CD4-positive, alpha-beta T cell (primary cell): ENCODE data around the gene PITX3. TPM values are rescaled to one million over a fixed set of nuclear protein-coding genes. Genes with fewer than 3 reads are reported as not detected.
"Not testable (repeated sequence)": the region's sequence is repeated elsewhere in the genome, so short reads cannot be mapped to it uniquely, and the experiment has no call there.

Experiments used
- ATAC-seq: fragments of 200-7000 bp; cut with Tn5 transposase; one replicate; pipeline ENCODE4 v1.10.0; 2022; ENCODE audit warnings: mild to moderate bottlenecking; ENCODE audit not compliant: poor library complexity
- CTCF ChIA-PET: fragments of 350-600 bp; sonication (Branson Sonifier 250); formaldehyde crosslinking; loops from one replicate; lab custom pipeline; 2021; ENCODE audit warnings: antibody characterized with exemption, inconsistent platforms; lab: Charles Lee
- POLR2A ChIA-PET: fragments of 350-600 bp; sonication (Branson Sonifier 250); formaldehyde crosslinking; loops from one replicate; lab custom pipeline; 2021; ENCODE audit warnings: antibody characterized with exemption, inconsistent platforms; lab: Charles Lee
- DNase-seq, 14 experiments: peaks; one replicate each; pipeline ENCODE4 v3.0.0-alpha.2; 2013 to 2020; ENCODE audit warnings: mixed read lengths in 2 of 14
- H3K27ac ChIP-seq, 2 donors: one replicate each; pipeline versions ENCODE4 v1.5.1 to v1.7.0; 2013; ENCODE audit warnings: low read length in 2 of 2, low read depth in 1 of 2, mild to moderate bottlenecking in 1 of 2
- H3K27me3 ChIP-seq, 2 experiments: 1 replicate in 1 of 2; 2 replicates in 1 of 2; pipeline versions ENCODE4 v1.6.1 to v1.7.0; 2013; ENCODE audit warnings: low read length in 2 of 2, control low read depth in 1 of 2, mild to moderate bottlenecking in 1 of 2, moderate library complexity in 1 of 2; ENCODE audit not compliant: insufficient read depth in 2 of 2, control insufficient read depth in 1 of 2
- H3K36me3 ChIP-seq: one replicate; pipeline ENCODE4 v1.6.1; 2013; ENCODE audit warnings: low read length, control low read depth; ENCODE audit not compliant: insufficient read depth
- H3K4me1 ChIP-seq: one replicate; pipeline ENCODE4 v1.6.1; 2013; ENCODE audit warnings: low read length, control low read depth; ENCODE audit not compliant: insufficient read depth
- H3K4me3 ChIP-seq: one replicate; pipeline ENCODE4 v1.5.1; 2013; ENCODE audit warnings: mild to moderate bottlenecking, low read length, moderate library complexity
- H3K9me3 ChIP-seq, 2 experiments: 1 replicate in 1 of 2; 2 replicates in 1 of 2; pipeline versions ENCODE4 v1.6.1 to v1.7.0; 2013; ENCODE audit warnings: low read length in 2 of 2, mild to moderate bottlenecking in 2 of 2, control low read depth in 1 of 2, moderate library complexity in 1 of 2; ENCODE audit not compliant: control insufficient read depth in 1 of 2, insufficient read depth in 1 of 2
- H3K27ac Mint-ChIP-seq: one replicate; pipeline ENCODE4 v1.8.0; 2020; ENCODE audit warnings: mixed read lengths
- H3K27me3 Mint-ChIP-seq: one replicate; pipeline ENCODE4 v1.8.0; 2021; ENCODE audit warnings: mixed read lengths
- H3K36me3 Mint-ChIP-seq: one replicate; pipeline ENCODE4 v1.8.0; 2021; ENCODE audit warnings: low read depth, mixed read lengths
- H3K4me1 Mint-ChIP-seq: one replicate; pipeline ENCODE4 v1.8.0; 2021; ENCODE audit warnings: low read depth, mixed read lengths
- H3K4me3 Mint-ChIP-seq: one replicate; pipeline ENCODE4 v1.8.0; 2020; ENCODE audit warnings: mild to moderate bottlenecking, mixed read lengths
- H3K9me3 Mint-ChIP-seq: one replicate; pipeline ENCODE4 v1.8.0; 2020; ENCODE audit warnings: mixed read lengths
- intact Hi-C, 2 experiments: fragments of 100-400 bp; cut with DNase I in 1 of 2; cut with micrococcal nuclease in 1 of 2; formaldehyde crosslinking; loops; one replicate each; pipeline versions ENCODE4 v1.15.1 to v1.9.0; 2023 to 2025; cut with DNase I, micrococcal nuclease
- total RNA-seq, 174 experiments: library from RNA in 2 of 174; stranded (reverse) in 2 of 174; gene quantifications; one replicate each; pipeline ENCODE4 v1.2.3 and lab custom pipeline; 2021 to 2026
- TF ChIP-seq, protein P1 (sequence below): fragments of 200-600 bp; IDR thresholded peaks from one replicate; pipeline ENCODE4 v1.8.0; 2022; ENCODE audit warnings: antibody characterized with exemption, mild to moderate bottlenecking

PITX3 gene
- total RNA-seq, 2 experiments from 2014 or later, result not detected

DNA sequence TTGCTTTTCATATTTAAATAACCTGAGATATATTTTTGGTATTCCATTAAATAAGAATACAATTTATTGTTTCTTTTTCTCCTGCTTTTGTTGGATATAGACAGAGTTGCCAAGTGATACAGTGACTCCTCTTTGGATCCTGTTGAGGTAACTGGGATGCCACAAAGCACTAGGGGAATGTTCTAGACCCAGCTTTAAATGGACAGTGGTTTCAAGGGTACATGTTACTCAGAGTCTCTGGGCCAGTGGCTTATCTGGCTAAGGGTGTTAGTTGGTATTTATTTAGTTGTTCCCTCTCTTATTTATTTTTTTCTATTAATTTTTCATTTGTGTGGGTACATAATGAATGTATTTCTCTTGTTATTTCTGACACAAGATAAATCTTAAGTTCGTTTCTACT is 13.1 kb upstream of the PITX3 start:
- Histone ChIP-seq H3K4me3 (no peak overlapping the region), H3K9me3 (no peaks in the 10 kb centered on the region), H3K27me3 (no peaks in the 10 kb centered on the region), H3K4me1 (peaks cover 8% of the 10 kb centered on the region), H3K27ac (no peak overlapping the region), H3K36me3 (peaks cover 22% of the 10 kb centered on the region)
- TF ChIP-seq, protein P1, sequence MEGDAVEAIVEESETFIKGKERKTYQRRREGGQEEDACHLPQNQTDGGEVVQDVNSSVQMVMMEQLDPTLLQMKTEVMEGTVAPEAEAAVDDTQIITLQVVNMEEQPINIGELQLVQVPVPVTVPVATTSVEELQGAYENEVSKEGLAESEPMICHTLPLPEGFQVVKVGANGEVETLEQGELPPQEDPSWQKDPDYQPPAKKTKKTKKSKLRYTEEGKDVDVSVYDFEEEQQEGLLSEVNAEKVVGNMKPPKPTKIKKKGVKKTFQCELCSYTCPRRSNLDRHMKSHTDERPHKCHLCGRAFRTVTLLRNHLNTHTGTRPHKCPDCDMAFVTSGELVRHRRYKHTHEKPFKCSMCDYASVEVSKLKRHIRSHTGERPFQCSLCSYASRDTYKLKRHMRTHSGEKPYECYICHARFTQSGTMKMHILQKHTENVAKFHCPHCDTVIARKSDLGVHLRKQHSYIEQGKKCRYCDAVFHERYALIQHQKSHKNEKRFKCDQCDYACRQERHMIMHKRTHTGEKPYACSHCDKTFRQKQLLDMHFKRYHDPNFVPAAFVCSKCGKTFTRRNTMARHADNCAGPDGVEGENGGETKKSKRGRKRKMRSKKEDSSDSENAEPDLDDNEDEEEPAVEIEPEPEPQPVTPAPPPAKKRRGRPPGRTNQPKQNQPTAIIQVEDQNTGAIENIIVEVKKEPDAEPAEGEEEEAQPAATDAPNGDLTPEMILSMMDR, result no peak
- intact Hi-C loops, result no loop called here
- ChIA-PET POLR2A (interaction anchor here (0.8 kb wide), 1 partner anchor 24 kb away, joined by 3 read pairs; no protein-coding TSS in a partner anchor), CTCF (interaction anchor here (1.3 to 1.5 kb wide), 2 partner anchors 85 to 97 kb away, joined by 3 read pairs; no protein-coding TSS in a partner anchor)
- Mint-ChIP-seq H3K4me3 (no peak overlapping the region), H3K27ac (no peak overlapping the region), H3K27me3 (no peaks in the 10 kb centered on the region), H3K36me3 (peaks cover 35% of the 10 kb centered on the region), H3K9me3 (no peaks in the 10 kb centered on the region), H3K4me1 (peaks cover 28% of the 10 kb centered on the region)
- no peak for DNase-seq
- no peak for ATAC-seq

DNA sequence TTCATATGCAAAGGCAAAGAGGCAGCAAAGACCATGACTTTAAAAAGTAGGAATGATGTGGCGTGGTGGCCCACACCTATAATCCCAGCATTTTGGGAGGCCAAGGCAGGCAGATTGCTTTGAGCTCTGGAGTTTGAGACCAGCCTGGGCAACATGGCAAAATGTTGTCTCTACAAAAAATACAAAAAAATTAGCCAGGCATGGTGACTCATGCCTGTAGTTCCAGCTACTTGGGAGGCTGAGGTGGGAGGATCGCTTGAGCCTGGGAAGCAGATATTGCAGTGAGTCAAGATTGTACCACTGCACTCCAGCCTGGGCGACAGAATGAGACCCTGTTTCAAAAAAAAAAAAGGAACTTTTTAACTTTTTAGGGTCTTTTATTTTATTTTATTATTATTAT is 11.2 kb upstream of the PITX3 start:
- H3K4me3 ChIP-seq, ATAC-seq, H3K27ac Mint-ChIP-seq, DNase-seq, intact Hi-C loops, POLR2A ChIA-PET, H3K27ac ChIP-seq, H3K4me3 Mint-ChIP-seq, H3K9me3 ChIP-seq, H3K9me3 Mint-ChIP-seq, H3K27me3 ChIP-seq, H3K27me3 Mint-ChIP-seq: not testable (repeated sequence)
- H3K36me3 ChIP-seq, result peaks cover 22% of the 10 kb centered on the region
- peaks cover 18% of the 10 kb centered on the region for H3K4me1 ChIP-seq
- Mint-ChIP-seq H3K36me3 (peaks cover 34% of the 10 kb centered on the region), H3K4me1 (peaks cover 40% of the 10 kb centered on the region)
- CTCF ChIA-PET, result interaction anchor here (0.8 to 1.9 kb wide), 2 partner anchors 21 to 22 kb away, joined by 4 to 11 read pairs; no protein-coding TSS in a partner anchor

DNA sequence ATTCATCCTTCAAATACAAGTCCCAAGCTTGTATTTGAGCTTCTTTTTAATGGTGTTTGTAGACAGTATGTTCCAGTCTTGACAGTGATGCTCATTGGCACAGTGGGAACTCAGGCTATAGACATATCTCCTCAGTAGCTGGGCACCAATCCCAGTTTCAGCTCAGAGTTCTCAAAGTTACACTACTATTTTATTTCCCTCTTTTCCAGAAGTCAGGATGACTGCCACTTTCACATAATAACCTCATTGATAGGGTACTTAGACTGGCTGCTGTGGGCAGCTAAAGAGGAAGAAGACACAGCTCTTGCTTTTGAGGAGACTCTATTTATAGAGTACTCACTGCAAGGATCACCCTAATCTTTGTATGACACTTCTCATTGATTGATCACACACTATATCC is 6.4 kb upstream of the PITX3 start:
- Histone ChIP-seq H3K27ac (no peak overlapping the region), H3K4me1 (peaks cover 41% of the 10 kb centered on the region), H3K4me3 (no peak overlapping the region), H3K27me3 (peaks cover 3 to 7% of the 10 kb centered on the region in 2 experiments), H3K9me3 (no peaks in the 10 kb centered on the region), H3K36me3 (peaks cover 16% of the 10 kb centered on the region)
- peaks cover 46% of the 10 kb centered on the region for H3K4me1 Mint-ChIP-seq
- intact Hi-C loops, result loop anchor here (5.0 kb wide), 3 partner anchors 105 to 410 kb away; partner anchors contain the start of gene NFKB2 (in 1 of the 2)
- TF ChIP-seq, protein P1, result no peak
- CTCF ChIA-PET, result interaction anchor here (0.9 to 9.2 kb wide), 3 partner anchors 16 to 670 kb away, joined by 3 to 79 read pairs (median 3); partner anchors contain the start of gene CNNM2
- ATAC-seq (no peak), DNase-seq (no peak)
- H3K27ac Mint-ChIP-seq, result no peak overlapping the region
- H3K36me3 Mint-ChIP-seq, result peaks cover 25% of the 10 kb centered on the region
- H3K27me3 Mint-ChIP-seq, result peaks cover 15% of the 10 kb centered on the region
- POLR2A ChIA-PET, result no interaction called here
- peak overlapping the region; percentile 96 for H3K4me3 Mint-ChIP-seq
- no peaks in the 10 kb centered on the region for H3K9me3 Mint-ChIP-seq
